ENCODE data around the gene CORO6.

Gene CORO6

GRCh38 chr17:29618272-29619065, 4.2 kb downstream of the CORO6 start:
- TF ChIP-seq, protein P1, sequence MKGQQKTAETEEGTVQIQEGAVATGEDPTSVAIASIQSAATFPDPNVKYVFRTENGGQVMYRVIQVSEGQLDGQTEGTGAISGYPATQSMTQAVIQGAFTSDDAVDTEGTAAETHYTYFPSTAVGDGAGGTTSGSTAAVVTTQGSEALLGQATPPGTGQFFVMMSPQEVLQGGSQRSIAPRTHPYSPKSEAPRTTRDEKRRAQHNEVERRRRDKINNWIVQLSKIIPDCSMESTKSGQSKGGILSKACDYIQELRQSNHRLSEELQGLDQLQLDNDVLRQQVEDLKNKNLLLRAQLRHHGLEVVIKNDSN (IDR thresholded peaks at IDR 0.05) = no peak
- TF ChIP-seq TCF12 (IDR thresholded peaks at IDR 0.05; ENCODE audit: low read depth) = peak; percentile 33; the same call in 1 of the 2 replicates

GRCh38 chr17:29617481-29618271, 5.0 kb downstream of the CORO6 start:
- no peak for TF ChIP-seq YY1 (IDR thresholded peaks at IDR 0.05; ENCODE audit: low read depth)
- peak; percentile 59; the same call in 1 of the 2 replicates for TF ChIP-seq RAD21 (IDR thresholded peaks at IDR 0.05; ENCODE audit: low read depth)
- no peak for TF ChIP-seq CEBPB (IDR thresholded peaks at IDR 0.05)
- no peak for TF ChIP-seq TCF12 (IDR thresholded peaks at IDR 0.05; ENCODE audit: low read depth)
- TF ChIP-seq, protein P1 (IDR thresholded peaks at IDR 0.05) = no peak
- no peak for TF ChIP-seq TEAD4 (IDR thresholded peaks at IDR 0.05)
- TF ChIP-seq, protein P2, sequence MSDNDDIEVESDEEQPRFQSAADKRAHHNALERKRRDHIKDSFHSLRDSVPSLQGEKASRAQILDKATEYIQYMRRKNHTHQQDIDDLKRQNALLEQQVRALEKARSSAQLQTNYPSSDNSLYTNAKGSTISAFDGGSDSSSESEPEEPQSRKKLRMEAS (IDR thresholded peaks at IDR 0.05) = peak; percentile 37
- 0 out of 2 replicates have a peak, but pooled peaks have one; percentile 40 for TF ChIP-seq TAF1 (IDR thresholded peaks at IDR 0.05; ENCODE audit: low read depth)
- TF ChIP-seq EGR1 (IDR thresholded peaks at IDR 0.05) = no peak
- no peak for TF ChIP-seq NFIC (IDR thresholded peaks at IDR 0.05)
- TF ChIP-seq ZBTB7A (IDR thresholded peaks at IDR 0.05; ENCODE audit: low read depth) = no peak
- no peak for TF ChIP-seq CREB1 (IDR thresholded peaks at IDR 0.05; ENCODE audit: low read depth)
- no peak for TF ChIP-seq FOXM1 (IDR thresholded peaks at IDR 0.05; ENCODE audit: borderline replicate concordance, low read depth)
- TF ChIP-seq REST (IDR thresholded peaks at IDR 0.05; ENCODE audit: low read depth) = no peak
- no peak for TF ChIP-seq EP300 (IDR thresholded peaks at IDR 0.05; ENCODE audit: borderline replicate concordance)

- TF ChIP-seq RAD21 (IDR thresholded peaks at IDR 0.05; ENCODE audit: low read depth) (peak; percentile 60), REST (IDR thresholded peaks at IDR 0.05; ENCODE audit: low read depth) (no peak)
- TF ChIP-seq, protein P2 (IDR thresholded peaks at IDR 0.05) = peak; percentile 70
Measured at GRCh38 chr17:29617125-29617480, 5.6 kb downstream of the CORO6 start.

GRCh38 chr17:29616300-29617048, 6.2 kb downstream of the CORO6 start:
- no peak for TF ChIP-seq EGR1 (IDR thresholded peaks at IDR 0.05)
- no peak for TF ChIP-seq TEAD4 (IDR thresholded peaks at IDR 0.05)
- no peak for TF ChIP-seq RAD21 (IDR thresholded peaks at IDR 0.05; ENCODE audit: low read depth)
- TF ChIP-seq TAF1 (IDR thresholded peaks at IDR 0.05; ENCODE audit: low read depth) = no peak
- TF ChIP-seq, protein P2 (IDR thresholded peaks at IDR 0.05) = no peak
- no peak for TF ChIP-seq YY1 (IDR thresholded peaks at IDR 0.05; ENCODE audit: low read depth)
- TF ChIP-seq REST (IDR thresholded peaks at IDR 0.05; ENCODE audit: low read depth) = no peak
- TF ChIP-seq, protein P1 (IDR thresholded peaks at IDR 0.05) = no peak
- TF ChIP-seq CREB1 (IDR thresholded peaks at IDR 0.05; ENCODE audit: low read depth) = no peak

Data from Ishikawa (cell line).